H1 (cell line): ENCODE measurements around the gene FAM200B. TPM values are rescaled to one million over a fixed set of nuclear protein-coding genes. Genes with fewer than 3 reads are reported as not detected.

ENCODE experiments used
- CHD7 ChIP-seq: fragments of 300-600 bp; sonication (generic); IDR thresholded peaks from 2 replicates; pipeline ENCODE4 v1.7.1; 2012; ENCODE audit warnings: low read length, moderate library complexity, mild to moderate bottlenecking, inconsistent platforms; ENCODE audit not compliant: insufficient replicate concordance
- RBBP5 ChIP-seq: IDR thresholded peaks from 2 replicates; pipeline ENCODE4 v1.7.1; 2012; ENCODE audit warnings: low read depth, mild to moderate bottlenecking, inconsistent platforms, low read length, moderate library complexity, borderline replicate concordance
- polyA plus RNA-seq, 7 experiments: library from polyadenylated mRNA; depleted of rRNA in 3 of 7; stranded (reverse) in 5 of 7; unstranded in 2 of 7; fragments of >200 nt in 5 of 7; fragments of 200-250 nt in 2 of 7; gene quantifications; 1 replicate in 5 of 7; 2 replicates in 1 of 7; 4 replicates in 1 of 7; pipeline versions ENCODE4 v1.2.1 to v1.2.3, GENCODE V29; 2011 to 2013; ENCODE audit warnings: missing spikeins in 2 of 7, mixed read lengths in 2 of 7
- total RNA-seq: library from RNA; stranded (reverse); fragmentation: NEBNext Ultra II Directional; extraction: Animal tissue kit (Norgen Biotek cat#: 25700); gene quantifications from 2 replicates; pipeline ENCODE4 v1.2.1, GENCODE V29; 2021

The FAM200B gene
- total and polyA plus RNA-seq, 2 of the 8 experiments (the other 6 are each of a cell fraction or from before 2014, with no cell fraction given) = 10.7 to 23.7 TPM

GRCh38 chr4:15659768-15660570, 21.7 kb upstream of the FAM200B start (continued):
- TF ChIP-seq CHD7 = no peak
- TF ChIP-seq RBBP5 = no peak
- TF ChIP-seq, all 59 proteins: peak for 0
